Raji (cell line): Measurements from ENCODE around the gene BTBD9.

Experiments
- POLR2A ChIP-seq: IDR thresholded peaks from 2 replicates; pipeline ENCODE4 v1.6.1; 2011; ENCODE audit warnings: low read depth, low read length, control low read depth; ENCODE audit not compliant: insufficient read depth

The BTBD9 gene

GRCh38 chr6:38495922-38496635 is 143.7 kb downstream of the BTBD9 start:
- no peak for TF ChIP-seq POLR2A

DNA sequence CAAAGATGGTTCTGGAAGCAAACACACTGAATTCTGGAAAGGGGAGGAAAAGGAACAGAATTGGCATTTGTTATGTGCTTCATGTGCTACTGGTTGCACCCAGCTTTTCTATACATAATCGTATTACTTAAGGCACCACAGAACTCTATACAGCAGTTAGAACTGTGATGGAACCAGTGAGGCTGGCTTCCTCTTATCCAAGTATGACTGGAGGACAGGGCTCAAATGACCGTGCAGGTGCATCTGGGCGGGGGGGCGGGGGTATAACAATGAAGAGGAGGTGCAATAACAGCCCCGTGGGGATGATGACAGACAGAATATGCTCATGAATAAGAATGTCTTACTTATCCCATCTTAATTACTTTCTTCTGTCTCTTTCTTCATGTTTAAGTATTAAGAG is 144.2 kb downstream of the BTBD9 start:
- no peak for TF ChIP-seq POLR2A

DNA sequence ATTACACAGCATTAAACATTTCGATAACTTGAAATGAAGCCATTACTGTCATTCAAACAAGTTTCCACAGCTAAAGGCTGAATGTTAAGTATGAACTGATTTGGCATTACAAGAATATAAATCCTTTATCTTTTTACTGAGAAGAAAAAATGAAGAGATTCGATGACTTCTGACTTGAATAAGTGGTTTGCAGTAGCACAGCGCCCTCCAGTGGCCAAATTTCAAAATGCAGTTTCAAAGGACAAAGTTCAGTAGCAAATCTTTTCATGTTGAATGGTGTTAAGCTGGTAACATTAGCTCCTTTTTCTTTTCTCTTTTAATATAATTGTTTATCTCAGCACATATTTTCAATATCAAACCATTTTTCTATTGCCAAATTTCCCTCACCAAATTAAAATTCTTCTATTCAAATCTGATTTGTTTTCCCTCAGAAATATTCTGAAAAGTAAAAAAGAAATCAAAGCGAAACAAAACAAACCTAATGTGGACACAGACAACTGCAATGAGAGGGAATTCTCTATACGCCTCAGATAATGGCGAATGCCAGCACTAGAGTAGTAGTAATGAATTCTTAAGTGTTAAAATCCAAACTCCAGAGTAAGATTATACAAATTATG is 145.7 kb downstream of the BTBD9 start:
- TF ChIP-seq POLR2A = no peak

GRCh38 chr6:38492031-38492430 is 147.7 kb downstream of the BTBD9 start:
- TF ChIP-seq POLR2A = no peak

DNA sequence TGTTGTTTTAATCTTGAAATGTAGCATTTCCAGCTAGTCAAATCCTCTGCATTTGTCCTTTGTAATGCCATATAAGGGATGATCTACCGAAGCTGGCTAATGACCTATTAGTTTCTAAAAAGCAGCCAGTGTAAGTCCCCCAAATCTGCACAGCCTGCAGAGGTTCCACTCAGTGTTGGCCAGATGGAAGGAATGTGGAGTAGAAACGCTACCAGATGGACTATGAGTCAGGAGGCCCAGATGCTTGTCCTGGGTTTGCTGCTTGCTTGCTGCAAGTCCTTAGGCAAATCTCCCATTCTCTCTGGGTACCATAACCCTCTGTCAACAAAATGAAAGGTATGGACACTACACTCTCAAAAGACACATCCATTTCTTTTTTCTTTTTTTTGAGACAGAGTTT is 149.8 kb downstream of the BTBD9 start:
- TF ChIP-seq POLR2A = no peak

DNA sequence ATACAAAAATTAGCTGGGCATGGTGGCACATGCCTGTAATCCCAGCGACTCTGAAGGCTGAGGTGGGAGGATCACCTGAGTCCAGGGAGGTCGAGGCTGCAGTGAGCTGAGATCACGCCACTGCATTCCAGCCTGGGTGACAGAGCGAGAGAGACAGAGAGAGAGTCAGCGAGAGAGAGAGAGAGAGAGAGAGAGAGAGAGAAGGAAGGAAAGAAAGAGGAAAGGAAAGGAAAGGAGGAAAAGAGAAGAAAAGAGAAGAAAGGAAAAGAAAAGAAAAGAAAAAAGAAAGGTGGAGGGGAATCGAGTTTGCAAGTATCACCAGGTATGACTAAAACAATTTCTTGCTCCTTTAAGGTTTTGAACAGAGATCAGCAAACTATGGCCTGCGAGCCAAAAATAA is 152.3 kb downstream of the BTBD9 start:
- no peak for TF ChIP-seq POLR2A

GRCh38 chr6:38485488-38485887 is 154.2 kb downstream of the BTBD9 start:
- TF ChIP-seq POLR2A = no peak

GRCh38 chr6:38484656-38485055 is 155.1 kb downstream of the BTBD9 start:
- no peak for TF ChIP-seq POLR2A

DNA sequence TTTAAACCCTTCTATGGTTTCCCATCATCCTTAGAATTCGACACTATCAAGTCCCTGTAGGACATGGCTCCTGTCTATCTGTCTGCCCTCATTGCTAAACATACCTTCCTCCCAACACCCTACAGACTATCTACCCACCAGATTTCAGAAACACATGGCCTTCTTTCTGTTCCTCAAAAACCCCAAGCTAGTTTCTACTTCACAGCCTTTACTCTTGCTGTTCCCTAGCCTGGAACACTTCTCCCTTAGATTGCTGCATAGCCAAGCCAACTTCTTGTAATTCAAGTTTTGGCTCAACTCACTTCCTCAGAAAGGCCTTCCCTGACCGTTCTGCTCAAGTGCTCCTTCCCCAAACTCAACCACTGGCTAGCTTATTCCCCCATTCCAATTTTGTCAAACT is 156.2 kb downstream of the BTBD9 start:
- no peak for TF ChIP-seq POLR2A

GRCh38 chr6:38482466-38482865 is 157.3 kb downstream of the BTBD9 start:
- TF ChIP-seq POLR2A = no peak

GRCh38 chr6:38481851-38482250 is 157.9 kb downstream of the BTBD9 start:
- no peak for TF ChIP-seq POLR2A

DNA sequence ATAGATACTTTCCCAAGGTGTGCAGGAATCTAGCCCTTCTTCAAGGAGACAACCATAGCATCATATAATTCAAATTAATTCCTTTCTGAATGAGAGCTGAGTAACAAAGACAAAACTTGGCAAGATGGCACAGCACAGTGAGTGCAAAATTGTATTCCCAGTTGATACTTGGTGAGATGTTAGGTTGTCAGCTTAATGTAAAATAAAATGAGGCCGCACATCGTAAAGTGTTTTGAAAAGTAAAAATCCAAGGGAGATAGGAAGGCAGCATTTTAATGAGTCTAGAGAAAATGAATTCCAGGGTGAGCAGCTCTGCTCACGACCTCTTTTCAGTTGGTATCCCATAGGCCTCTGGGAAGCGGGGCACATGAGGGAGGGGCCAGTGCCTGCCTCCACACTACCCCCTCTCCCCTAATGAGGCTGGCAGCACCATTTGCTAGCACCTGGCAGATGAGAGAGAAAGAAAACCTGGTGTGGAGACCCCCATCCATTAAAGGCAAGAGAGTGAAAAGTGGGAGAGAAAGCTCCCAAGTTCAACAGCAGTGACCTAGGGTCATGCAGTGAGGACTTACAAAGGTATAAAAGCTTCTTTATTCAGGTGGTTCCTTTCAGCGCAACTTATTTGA is 158.4 kb downstream of the BTBD9 start:
- TF ChIP-seq POLR2A = no peak

GRCh38 chr6:38480036-38480435 is 159.7 kb downstream of the BTBD9 start:
- TF ChIP-seq POLR2A = no peak

DNA sequence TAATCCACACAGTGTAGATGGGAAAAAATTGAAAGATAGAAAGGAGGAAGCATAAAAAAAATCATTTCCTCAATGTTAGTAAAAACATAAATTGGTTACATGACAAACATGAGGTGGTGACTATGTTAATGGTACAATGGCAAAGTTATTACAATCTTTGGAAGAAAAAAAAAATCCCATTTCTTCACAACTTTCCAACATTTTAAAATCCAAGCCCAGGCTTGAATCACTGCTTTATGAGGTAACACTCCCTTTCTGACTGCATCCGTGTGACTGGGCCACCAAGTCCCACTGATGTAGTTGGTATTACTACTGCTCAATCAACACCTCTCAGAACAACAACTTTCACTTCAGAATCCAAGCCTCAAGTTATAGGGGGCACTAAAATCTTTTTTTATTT is 160.4 kb downstream of the BTBD9 start:
- TF ChIP-seq POLR2A = no peak

GRCh38 chr6:38477680-38478260 is 162.0 kb downstream of the BTBD9 start:
- TF ChIP-seq POLR2A = no peak

DNA sequence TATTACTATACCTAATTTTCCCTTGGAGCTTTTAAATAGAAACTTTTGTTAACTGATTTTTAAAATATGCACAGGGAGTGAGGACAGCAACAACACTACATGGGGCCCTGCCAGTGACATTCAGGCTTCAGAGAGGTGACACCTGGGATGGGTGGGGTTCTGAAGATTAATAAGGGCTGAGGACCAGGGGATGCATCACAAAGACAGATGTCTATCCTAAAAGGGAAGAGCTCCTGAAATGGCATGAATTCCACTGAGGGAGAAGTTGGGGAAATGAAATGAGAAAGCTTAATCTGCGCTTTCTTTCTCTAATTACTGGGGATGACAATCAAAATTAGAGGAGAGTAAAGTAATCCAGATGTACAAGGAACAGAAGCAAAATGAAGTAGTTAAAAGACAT is 162.8 kb downstream of the BTBD9 start:
- TF ChIP-seq POLR2A = no peak

DNA sequence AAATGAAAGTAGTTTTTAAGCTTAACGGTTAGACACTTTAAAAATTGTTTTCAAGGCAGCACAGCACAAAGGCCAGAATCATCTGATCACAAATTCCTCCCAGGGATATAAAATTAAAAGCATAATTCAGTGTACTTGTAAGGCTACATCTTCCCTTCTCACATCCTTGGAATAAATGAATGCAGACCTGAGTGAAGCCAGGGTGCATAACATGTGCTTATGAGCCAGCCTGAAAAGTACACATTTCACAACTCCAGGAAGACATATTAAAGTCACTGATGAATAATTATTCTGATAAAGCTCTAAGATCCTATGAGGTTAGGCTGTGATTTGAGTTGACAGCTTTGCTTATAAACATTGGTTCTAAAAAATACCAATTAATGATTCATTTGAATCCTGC is 163.6 kb downstream of the BTBD9 start:
- TF ChIP-seq POLR2A = no peak

DNA sequence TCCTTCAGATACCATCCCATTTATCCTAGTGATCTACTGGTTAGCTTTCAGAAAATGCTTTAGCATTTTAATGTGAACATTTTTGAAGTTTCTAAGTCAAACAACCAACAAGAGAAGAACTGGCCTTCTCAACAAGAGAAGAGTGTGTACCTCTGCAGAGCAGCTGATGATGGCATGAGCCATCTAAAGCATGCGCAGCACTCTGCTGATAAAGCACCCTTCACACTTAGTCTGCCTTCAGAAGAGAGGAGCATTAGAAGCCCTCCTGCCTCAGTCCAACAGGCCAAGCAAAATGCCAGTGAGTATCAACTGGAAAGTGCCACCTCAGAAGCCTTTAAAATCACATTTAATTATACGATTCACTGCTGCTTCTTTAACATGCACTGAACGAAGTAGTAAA is 169.2 kb downstream of the BTBD9 start:
- TF ChIP-seq POLR2A = no peak
